Measurements from ENCODE around the gene UQCC2. TPM values are rescaled to one million over a fixed set of nuclear protein-coding genes. Genes with fewer than 3 reads are reported as not detected.

Gene UQCC2
- total and polyA plus RNA-seq, 2 of the 8 experiments (the other 6 are each of a cell fraction or from before 2014, with no cell fraction given) = 52.1 to 104 TPM

DNA sequence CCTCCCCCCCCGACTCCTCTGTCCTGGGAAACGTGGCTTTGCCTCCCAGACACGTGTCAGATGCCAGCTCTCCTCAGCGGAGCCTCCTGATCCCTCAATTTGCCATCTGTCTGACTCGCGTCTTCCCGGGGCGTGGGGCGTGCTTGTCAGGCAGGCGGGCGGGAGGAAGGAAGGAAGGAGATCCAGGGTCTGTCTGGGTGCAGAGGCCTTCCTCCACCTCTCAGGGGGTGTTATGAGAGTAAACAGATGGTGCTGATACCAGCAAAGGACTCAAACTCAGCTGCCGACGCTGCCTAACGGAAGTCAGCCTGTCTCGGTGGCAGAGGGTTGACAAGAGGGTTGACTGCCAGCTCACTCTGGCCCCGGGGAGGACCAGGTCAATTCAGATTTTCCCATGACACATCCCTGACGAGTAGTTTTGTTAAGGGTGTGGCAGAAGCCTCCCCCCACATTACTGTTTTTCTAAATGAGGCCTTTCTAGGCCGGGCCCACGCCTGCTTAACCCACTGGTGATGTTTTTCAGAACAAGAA is 17.0 kb downstream of the UQCC2 start:
- no peak overlapping the region for H3K4me2 ChIP-seq (ENCODE audit: insufficient read depth in 1 of 2, low read depth in 2 of 2, low read length in 2 of 2)
- H3K23ac ChIP-seq (ENCODE audit: insufficient read length) = no peak overlapping the region
- FAIRE-seq = no peak
- H3K27ac ChIP-seq (ENCODE audit: low read depth, low read length) = no peak overlapping the region
- peaks cover 0 to 10% (median 1%) of the 10 kb centered on the region in 4 experiments; a peak in 4 of 7 replicates for H3K4me1 ChIP-seq (replicated peaks in 1 of 4; ENCODE audit: control insufficient read depth in 3 of 4, insufficient read depth in 4 of 4, low read length in 3 of 4)
- no peak overlapping the region for H2AK5ac ChIP-seq (ENCODE audit: low read depth, low read length)
- no peaks in the 10 kb centered on the region for H3K9me3 ChIP-seq (ENCODE audit: insufficient read depth in 2 of 2, low read depth in 1 of 2, low read length in 1 of 2)
- H3K23me2 ChIP-seq (ENCODE audit: low read depth, low read length) = no peaks in the 10 kb centered on the region
- CTCF ChIA-PET (ENCODE audit: partially characterized antibody) = interaction anchor here (1.1 to 2.9 kb wide), 11 partner anchors 8 to 114 kb away, joined by 4 to 16 read pairs (median 6); partner anchors contain the start of genes BAK1 and UQCC2
- H4K20me1 ChIP-seq (replicated peaks in 1 of 2; ENCODE audit: control insufficient read depth in 1 of 2, insufficient read depth in 2 of 2, low read length in 2 of 2) = peaks cover 7 to 12% of the 10 kb centered on the region in 2 experiments
- no peak overlapping the region for H2BK120ac ChIP-seq (replicated peaks; ENCODE audit: low read depth, low read length)
- no peak overlapping the region for H3K14ac ChIP-seq (ENCODE audit: insufficient read length)
- no peak overlapping the region for H2AFZ ChIP-seq (ENCODE audit: low read length)
- H2BK20ac ChIP-seq (ENCODE audit: low read length) = no peak overlapping the region
- no peak overlapping the region for H4K5ac ChIP-seq (ENCODE audit: insufficient read length, low read depth, low read length)
- no peaks in the 10 kb centered on the region for H3K79me2 ChIP-seq (ENCODE audit: control insufficient read depth in 1 of 2, insufficient read depth in 2 of 2, low read length in 2 of 2)
- H3K56ac ChIP-seq (replicated peaks; ENCODE audit: insufficient read length, low read depth, low read length) = no peak overlapping the region
- POLR2A ChIA-PET (ENCODE audit: partially characterized antibody) = interaction anchor here (0.5 to 3.1 kb wide), 17 partner anchors 8 to 417 kb away, joined by 3 to 16 read pairs (median 3); partner anchors contain the start of genes B3GALT4, BAK1, ITPR3 and UQCC2
- no peaks in the 10 kb centered on the region for H3K79me1 ChIP-seq (ENCODE audit: low read depth, low read length)
- H2BK5ac ChIP-seq (ENCODE audit: low read depth, low read length) = no peak overlapping the region
- no peak overlapping the region for H3K4me3 ChIP-seq (ENCODE audit: extremely low read depth in 1 of 4, insufficient read depth in 2 of 4, low read depth in 3 of 4, low read length in 4 of 4)
- no peak overlapping the region for H3K18ac ChIP-seq (ENCODE audit: extremely low read depth, low read length)
- H3K36me3 ChIP-seq (ENCODE audit: control insufficient read depth in 2 of 4, insufficient read depth in 4 of 4, low read length in 3 of 4) = peaks cover 30 to 71% (median 41%) of the 10 kb centered on the region in 4 experiments
- H3K27me3 ChIP-seq (replicated peaks in 1 of 4; ENCODE audit: control insufficient read depth in 3 of 4, extremely low read depth in 1 of 4, insufficient read depth in 3 of 4, low read length in 3 of 4) = no peaks in the 10 kb centered on the region
- H3K9ac ChIP-seq (replicated peaks in 1 of 4; ENCODE audit: extremely low read depth in 1 of 4, low read depth in 3 of 4, low read length in 3 of 4) = no peak overlapping the region
- WGBS, 2 experiments (ENCODE audit: extremely low coverage in 1 of 2, insufficient coverage in 1 of 2, insufficient read length in 1 of 2, insufficient replicate concordance in 2 of 2, low coverage in 1 of 2, low lambda C conversion rate in 2 of 2, missing lambda C conversion rate in 1 of 2) = 94% methylated on average over 18 of the region's 19 CpGs; no CpG with 5 or more reads in 1 of the 2 experiments
- no peak overlapping the region for H2BK12ac ChIP-seq (ENCODE audit: low read depth, low read length)
- no peak for DNase-seq (ENCODE audit: low read depth in 1 of 2, low spot score in 2 of 2)
- no peak overlapping the region for H4K91ac ChIP-seq (replicated peaks; ENCODE audit: insufficient read length, low read length)
- H4K8ac ChIP-seq (ENCODE audit: extremely low read depth, insufficient read depth, low read length) = no peak overlapping the region
- no peak overlapping the region for H3K4ac ChIP-seq (replicated peaks; ENCODE audit: insufficient read length, low read depth, low read length)
- H2BK15ac ChIP-seq (ENCODE audit: low read length) = no peak overlapping the region
- no peak for TF ChIP-seq RNF2 (IDR thresholded peaks at IDR 0.05; ENCODE audit: borderline replicate concordance, low read depth, low read length, missing control alignments, poor library complexity, severe bottlenecking)
- TF ChIP-seq SUZ12 (IDR thresholded peaks at IDR 0.05; ENCODE audit: low read length) = no peak
- no peak for TF ChIP-seq ATF3 (IDR thresholded peaks at IDR 0.05; ENCODE audit: insufficient read depth, low read depth, low read length)
- TF ChIP-seq POLR2AphosphoS5 (IDR thresholded peaks at IDR 0.05; ENCODE audit: low read depth, low read length) = peak; percentile 21; the same call in 1 of the 2 replicates
